Activated CD4-positive, alpha-beta T cell treated with anti-CD3 and anti-CD28 coated beads, Interleukin-2, amount 50 U/mL, for 4 hours (primary cell): Measurements from ENCODE around the gene SESTD1.
A peak's percentile ranks its signal among the peaks of the same experiment; 100 is the strongest.
"Not testable (repeated sequence)": the region's sequence is repeated elsewhere in the genome, so short reads cannot be mapped to it uniquely, and the experiment has no call there.

ENCODE experiments used
- DNase-seq, 2 experiments: peaks; one replicate each; pipeline ENCODE4 v3.0.0-alpha.2; 2020

SESTD1 gene

DNA sequence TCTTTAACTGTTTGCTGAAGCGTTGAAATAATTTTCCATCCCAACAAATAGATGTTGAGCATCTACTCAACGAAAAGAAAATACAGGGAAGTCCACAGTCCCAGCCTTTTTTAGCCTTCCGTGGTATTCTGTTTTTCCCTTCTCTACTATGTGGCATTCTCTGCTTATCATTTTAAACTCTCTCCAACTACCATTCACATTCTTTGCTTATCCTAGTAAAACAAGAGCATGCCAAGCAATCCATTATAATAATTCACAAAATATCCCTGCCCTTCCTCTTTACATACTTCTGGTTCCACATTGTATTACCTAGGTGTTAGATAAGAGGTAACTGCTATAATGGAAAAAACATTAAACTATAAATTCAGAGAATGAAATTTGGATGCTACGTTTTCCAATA is 1.6 kb upstream of the SESTD1 start:
- DNase-seq, result no peak

DNA sequence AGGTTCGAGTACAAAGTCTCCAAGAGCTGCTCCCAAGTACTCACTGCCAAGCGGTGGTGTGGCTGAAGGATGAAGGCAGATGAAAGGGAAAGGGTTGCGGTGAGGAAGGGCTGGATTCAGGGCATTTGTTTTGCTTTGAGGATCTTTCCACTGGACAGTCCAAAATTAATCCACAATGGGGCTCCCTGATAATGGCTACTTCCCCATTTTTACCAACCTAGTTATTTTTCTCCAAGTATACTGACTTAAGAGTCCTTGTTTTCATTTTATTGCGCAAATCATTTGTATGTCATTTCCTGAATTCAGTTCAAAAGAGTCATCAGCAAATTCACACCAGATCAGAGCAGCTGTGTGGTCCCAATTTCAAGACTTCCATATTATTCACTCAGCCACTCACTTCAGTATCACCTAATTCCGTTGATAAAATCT is 464 bp upstream of the SESTD1 start:
- no peak for DNase-seq

DNA sequence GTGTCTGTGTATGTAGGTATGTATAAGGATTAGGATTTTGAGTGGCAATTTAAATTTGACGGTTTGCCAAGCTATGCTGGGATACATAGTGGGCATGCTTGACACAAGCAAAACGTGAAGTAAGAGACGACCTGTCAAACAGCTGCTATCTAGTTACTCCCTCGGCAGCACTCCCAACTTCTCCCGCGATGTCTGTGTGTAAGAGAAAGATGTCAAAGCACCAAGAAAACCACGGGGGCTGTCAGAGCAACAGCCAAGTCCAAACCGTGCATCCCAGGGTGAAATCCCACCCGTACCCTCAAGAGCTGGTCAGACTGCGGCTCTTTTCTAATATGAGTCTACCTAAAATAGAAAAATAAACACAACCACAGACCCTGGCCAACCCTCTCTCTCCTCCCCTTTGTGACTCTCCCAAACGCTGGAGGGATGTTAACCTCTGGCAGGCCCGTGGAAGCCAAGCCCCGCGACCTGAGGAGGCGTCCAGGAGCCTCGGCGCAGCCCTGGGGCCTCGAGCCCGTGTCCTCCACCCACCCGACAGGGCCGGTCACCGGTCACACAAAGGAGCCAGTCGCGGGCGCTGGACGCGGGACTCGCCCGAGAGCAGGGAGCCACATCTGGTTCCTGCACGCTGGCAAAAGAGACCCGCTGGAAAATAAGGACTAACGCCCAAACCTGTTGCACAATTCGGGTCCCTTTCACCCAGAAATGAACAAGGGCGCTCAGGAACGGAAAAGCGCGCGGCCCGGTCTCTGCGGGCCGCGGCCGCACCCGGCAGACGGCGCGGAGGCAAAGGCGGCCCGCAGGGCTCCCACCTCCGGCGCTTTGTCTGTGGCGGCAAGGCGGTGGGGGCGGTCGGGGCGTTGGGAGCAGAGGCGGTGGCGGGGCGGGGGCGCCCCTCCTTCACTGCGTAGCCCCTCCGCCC is 925 bp downstream of the SESTD1 start:
- peak; percentile 7 to 14 for DNase-seq

DNA sequence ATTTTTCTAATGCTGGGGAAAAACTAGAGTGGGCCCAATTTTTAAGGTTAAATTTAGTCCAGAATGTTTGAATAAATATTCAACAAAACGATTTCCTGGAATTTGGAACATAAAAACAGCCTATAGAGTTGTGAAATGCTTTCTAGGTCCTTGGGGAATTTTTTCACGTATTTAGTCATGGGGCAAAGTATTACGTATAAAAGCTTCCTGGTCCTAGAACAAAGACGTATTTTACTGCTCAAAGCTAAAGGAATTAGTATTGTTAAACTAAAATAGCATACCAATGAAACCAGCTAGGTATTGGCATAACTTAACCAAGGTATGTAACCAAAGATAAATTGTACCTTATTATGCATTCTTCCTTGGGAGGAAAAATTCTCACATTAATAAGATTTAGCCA is 1.6 kb downstream of the SESTD1 start:
- no peak for DNase-seq

DNA sequence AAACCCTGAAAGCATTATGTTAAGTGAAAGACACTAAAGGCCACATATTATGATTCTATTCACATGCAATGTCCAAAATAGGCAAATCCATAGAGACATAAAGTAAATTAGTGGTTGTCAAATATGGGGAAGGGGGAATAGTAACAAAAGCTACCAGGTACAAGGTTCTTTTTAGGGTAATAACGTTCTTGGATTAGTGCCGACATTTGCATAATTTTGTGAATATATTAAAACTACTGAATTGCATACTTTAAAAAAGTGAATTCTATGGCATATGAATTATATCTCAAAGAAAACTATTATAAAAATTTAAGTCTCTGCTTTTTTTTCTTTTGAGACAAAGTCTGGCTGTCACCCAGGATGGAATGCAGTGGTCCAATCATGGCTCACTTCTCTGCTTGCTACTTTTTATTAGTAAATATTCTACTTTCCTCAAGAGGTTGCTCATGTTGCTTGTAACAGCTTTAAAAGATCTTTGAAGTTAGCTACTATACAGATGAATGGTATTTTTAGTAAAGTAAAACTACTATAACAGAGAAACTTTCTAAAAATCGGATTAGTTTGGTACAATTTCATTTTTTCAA is 2.5 kb downstream of the SESTD1 start:
- no peak for DNase-seq

DNA sequence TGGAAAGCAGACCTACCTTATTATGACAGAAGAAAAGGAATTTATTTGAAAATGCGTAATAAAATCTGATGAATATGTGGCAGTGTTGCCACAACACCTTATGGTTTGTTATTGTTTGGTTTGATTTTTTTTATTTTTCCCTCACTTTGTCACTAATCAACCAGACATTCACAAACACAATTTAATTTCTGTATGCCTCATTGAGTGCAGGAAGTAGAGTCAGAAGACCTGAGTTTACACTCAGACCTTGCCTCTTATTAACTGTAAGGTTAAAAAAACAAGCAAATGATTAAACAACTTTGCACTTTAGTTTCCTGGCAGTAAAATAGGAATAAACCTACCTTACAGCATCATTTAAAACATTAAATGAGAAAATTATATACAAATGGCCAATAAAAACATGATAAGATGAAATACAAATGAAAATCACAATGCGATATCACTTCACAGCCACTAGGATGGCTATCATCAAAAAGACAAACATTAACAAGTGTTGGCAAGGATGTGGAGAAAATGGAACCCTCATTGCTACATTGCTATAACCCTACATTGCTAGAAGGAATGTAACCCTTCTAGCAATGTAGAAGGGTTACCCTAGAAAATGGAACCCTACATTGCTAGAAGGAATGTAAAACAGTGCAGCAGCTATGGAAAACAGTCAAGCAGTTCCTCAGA is 3.3 kb downstream of the SESTD1 start:
- no peak for DNase-seq

DNA sequence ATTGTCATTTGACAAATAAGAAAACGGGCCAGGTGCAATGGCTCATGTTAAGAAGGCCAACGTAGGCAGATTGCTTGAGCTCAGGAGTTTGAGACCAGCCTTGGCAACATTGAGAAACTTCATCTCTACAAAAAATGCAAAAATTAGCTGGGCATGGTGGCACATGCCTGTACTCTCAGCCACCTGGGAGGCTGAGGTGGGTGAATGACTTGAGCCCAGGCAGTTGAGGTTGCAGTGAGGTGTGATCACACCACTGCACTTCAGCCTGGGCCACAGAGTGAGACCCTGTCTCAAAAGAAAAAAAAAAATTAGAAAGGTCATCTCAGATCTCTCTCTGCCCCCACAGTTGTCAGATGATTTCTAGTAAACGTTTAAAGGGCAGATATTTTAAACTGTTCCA is 4.4 kb downstream of the SESTD1 start:
- DNase-seq, result no peak

DNA sequence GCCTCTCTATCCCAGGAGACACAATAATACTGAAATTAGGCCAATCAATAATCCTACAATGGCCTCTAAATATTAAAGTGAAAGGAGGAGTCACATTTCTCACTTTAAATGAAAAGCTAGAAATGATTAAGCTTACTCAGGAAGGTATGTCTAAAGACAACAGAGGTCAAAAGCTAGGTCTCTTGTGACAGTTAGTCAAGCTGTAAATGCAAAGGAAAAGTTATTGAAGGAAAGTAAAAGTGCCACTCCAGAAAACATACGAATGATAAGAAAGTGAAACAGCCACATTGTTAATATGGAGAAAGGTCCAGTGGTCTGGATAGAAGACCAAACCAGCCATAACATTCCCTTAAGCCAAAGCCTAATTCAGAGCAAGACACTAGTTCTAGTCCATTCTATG is 9.5 kb downstream of the SESTD1 start:
- DNase-seq, result no peak

DNA sequence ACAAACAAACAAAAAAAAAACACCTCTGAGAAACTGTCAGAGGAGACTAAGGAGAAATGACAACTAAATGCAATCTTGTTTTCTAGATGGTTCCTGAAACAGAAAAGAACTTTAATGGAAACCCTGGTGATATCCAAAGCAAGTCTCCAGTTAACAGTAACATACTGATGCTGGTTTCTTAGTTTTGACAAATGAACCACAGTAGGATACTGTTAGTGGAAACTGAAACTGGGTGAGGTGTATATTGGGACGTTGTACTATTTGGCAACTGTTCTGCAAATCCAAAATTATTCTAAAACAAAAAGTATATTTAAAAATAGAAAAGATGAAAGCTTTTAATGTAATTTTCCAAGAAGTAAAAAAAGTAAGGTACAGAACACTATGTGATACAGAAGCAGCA is 11.4 kb downstream of the SESTD1 start:
- no peak for DNase-seq

DNA sequence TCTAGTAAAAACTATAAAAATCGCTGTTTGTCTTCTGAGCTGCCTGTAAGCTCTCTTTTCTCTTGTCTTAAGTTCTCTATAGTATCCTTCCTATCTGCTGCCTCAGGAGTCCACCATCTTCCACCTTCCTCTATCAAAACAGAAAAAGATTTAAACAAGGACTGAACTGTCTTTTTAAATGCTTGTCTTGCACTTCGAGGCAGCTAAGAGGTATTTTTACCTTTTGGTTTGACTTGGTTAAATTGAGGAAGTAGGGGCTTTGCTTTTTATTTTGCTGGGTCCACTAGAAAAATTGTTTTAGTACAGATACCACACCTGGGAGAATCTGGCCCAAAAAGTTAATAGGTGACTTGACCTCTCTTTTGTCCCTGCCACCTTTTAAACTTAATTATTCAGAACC is 12.2 kb downstream of the SESTD1 start:
- DNase-seq, result no peak

DNA sequence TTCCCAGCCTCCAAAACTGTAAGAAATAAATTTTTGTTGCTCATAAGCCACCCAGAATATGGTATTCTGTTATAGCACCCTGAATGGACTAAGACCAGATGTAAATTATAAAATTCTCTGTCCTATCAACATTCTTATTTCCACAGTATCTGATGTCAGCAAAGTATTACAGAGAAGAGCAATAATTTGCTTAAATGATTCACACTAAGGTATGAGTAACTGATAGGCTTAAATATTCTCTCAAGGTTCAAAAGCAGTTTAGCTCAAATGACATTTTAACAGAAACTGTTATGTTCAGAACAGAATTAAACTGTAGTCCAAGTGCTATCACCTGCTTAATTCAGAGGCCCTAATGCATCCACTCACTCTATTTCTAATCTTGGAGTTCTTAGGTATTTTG is 12.8 kb downstream of the SESTD1 start:
- DNase-seq, result no peak

DNA sequence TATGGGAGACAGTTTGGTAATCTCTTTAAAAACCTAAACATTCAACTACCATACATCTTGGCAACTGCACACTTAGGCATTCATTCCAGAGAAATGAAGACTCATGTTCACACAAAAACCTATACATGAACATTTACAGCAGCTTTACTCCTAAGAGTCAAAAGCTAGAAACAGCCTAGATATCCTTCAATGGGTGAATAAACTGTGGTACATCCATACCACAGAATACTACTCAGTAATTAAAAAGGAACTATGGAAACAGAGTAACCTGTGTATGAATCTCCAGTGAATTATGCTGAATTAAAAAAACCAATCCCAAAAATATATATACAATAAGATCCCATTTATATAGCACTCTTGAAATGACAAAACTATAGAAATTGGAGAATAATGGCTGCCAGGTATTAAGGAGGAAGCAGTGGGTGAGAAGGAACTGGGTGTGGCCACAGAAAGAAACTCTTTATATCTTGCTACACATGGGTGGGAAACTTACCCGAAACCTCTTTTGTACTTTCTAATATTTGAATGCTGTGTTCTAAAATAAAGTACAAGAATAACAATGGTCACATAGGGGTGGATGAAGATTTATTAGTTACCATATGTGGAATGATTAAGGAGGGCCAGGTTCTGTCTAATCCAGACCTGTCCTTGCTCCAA is 13.7 kb downstream of the SESTD1 start:
- DNase-seq, result no peak

DNA sequence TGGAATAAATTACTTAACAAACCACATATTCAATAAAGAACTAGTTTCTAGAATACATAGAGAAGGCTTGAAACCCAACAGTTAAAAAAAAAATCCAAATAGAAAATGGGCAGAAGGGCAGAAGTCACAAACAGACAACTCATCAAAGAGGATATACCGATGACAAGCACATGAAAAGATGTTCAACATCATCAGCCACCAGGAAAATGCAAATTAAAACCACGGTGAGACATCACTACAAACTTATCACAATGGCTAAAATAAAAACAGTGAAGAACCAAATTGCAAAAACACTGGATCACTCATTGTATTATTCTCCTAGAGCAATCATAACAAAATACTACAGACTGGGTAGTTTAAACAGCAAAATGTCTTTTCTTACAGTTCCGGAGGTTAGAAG is 14.5 kb downstream of the SESTD1 start:
- no peak for DNase-seq

DNA sequence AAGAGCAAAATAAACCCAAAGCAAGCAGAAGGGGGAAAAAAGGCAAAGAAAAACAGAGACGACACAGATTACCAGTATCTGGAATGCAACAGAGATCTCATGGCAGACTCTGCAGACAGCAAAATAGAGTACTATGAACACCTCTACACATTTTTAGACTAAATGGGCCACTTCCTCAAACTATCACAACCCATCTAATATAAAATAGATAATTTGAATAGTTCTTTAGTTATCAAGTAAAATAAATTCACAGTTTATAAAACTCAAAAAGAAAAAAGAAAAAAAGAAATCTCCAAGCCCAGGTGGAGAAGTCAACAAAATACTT is 16.6 kb downstream of the SESTD1 start:
- DNase-seq, result no peak

DNA sequence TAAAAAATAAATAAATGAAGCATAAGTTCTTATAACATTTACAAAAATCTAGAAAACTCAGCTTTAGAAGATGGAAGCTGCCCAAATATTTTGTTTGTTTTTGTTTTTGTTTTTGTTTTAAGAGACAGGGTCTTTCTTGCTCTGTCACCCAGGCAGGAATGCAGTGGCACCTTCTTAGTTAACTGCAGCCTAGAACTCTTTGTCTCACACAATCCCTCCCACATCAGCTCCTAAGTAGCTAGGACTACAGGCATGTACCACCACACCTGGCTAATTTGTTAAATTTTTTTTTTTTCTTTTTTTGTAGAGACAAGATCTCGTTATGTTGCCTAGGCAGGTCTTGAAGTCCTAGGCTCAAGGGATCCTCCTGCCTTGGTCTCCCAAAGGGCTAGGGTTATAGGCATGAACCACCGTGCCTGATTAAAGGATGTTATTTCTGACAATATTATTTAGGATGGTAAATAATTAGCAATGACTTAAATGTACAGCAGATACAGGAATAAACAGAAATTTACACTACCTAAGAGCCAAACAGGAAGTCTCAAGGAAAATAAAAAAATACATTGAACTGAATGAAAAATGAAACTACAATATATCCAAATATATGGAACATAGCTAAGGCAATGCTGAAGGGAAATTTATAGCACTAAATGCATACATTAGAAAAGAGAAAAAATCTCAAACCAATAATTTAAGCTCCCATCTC is 17.2 kb downstream of the SESTD1 start:
- DNase-seq, result no peak

DNA sequence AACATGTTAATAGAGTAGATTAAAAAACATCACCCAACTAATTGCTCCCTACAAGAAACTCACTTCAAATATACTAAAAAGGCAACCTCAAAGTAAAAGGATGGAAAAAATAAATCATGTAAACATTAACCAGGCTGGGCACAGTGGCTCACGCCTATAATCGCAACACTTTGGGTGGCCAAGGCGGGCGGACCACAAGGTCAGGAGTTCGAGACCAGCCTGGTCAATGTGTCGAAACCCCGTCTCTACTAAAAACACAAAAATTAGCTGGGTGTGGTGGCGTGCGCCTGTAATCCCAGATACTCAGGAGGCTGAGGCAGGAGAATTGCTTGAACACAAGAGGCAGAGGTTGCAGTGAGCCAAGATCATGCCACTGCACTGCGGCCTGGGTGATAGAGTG is 18.8 kb downstream of the SESTD1 start:
- DNase-seq, result not testable (repeated sequence)

DNA sequence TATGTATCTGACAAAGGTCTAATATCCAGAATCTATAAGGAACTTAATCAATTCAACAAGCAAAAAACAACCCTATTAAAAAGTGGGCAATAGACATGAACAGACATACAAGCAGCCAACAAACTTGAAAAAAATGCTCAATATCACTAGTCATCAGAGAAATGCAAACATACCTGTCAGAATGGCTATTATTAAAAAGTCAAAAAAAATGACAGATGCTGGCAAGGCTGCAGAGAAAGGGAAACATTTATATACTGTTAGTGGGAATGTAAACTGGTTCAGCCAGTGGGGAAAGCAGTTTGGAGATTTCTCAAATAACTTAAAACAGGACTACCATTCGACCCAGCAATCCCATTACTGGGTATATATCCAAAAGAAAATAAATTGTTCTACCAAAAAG is 21.6 kb downstream of the SESTD1 start:
- no peak for DNase-seq

DNA sequence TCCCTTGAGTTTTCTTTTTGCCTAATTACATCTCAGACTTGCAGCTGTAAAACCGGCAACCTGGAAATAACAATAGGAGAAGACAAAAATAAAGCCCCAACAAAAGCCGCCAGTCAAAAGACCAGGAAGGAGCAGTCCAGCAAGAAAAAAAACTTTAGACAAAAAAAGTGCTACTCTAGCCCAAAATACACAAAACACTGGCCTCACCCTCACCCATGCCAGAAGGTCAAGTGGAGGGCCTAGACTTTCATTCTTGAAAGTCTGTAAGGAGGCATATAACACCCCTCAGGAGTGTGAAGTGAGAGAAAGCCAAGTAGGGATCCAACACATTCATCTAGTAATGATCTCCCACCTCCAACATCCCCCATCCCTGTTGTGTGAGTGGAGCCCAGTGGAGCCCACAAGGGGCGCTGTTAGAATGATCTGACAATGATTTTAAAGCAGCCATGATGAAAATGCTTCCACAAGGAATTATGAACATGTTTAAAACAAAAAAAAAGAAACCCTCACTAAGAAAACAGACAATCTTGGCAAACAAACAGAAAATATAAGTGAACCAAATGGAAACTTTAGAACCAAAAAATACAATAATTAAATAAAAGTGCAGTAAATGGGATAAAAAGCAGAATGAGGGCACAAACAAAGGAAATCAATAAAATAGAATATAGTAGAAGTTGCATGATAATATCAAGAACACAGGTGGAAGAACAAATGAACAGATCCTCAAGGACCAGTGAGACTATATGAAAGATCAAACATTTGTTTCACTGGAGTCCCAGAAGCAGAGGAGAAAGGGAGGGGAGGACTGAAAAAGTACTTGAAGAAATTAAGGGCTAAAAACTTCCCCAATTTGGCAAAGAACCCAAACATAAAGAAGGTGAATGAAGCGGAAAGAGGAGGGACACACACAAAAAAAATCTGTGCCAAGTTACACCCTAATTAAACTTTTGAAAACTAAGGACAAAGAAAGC is 23.9 kb downstream of the SESTD1 start:
- DNase-seq, result no peak

DNA sequence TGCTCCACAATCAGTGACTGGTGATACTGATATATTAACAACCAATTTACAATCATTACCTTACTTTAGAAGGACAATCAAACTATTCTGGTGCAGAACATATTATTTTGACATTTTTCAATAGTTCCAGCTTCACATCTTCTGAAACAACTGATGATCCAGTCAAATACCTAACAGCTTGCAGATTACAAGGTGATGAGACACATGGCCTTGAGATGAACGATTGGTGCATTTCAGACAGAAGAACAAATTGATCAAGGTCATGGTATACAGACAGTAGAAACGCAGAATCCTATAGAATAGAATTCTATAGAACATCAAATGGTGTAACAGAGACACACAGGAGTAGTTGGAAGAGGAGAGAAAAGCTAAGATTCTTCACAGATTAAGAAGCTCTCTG is 24.8 kb downstream of the SESTD1 start:
- DNase-seq, result no peak

DNA sequence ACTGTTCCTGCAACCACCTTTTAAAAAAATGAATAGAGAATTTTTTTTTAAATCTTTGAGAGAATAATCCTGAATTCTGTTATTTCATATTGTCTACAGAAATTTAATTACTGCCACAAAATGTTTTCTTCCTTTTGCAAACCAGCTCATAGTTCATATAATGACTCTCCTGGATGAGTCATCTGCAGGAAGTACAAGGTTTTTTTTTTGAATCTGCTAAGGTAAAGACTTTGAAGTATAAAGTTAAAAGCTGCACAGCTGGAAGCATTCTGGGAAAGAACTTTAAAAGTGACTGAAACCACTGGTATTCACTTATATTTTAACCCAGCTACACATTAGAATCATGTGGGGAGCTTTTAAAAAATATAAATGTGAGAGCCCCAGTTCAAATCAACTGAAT is 25.4 kb downstream of the SESTD1 start:
- DNase-seq, result no peak

DNA sequence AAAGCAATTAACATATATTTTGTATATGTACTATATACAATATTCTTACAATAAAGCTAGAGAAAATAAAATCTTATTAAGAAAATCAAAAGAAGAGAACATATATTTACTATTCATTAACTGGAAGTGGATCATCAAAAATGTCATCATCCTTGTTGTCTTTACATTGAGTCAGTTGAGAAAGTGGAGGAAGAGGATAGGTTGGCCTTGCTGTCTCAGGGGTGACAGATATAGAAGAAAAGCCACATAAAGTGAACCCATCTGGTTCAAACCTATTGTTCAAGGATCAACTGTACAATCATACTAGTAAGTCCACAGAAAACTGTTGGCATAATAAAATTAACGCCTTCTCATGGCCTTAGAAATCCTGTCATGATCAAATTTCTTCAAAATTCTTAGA is 26.6 kb downstream of the SESTD1 start:
- DNase-seq, result no peak
